Amniotic epithelial cell (primary cell): Measurements from ENCODE around the gene TTC7B.

Source experiments
- DNase-seq: peaks from one replicate; pipeline ENCODE4 v3.0.0-alpha.2; 2010; ENCODE audit warnings: low read depth

Gene TTC7B

GRCh38 chr14:90616313-90616712, 199.9 kb downstream of the TTC7B start:
- DNase-seq, result no peak

GRCh38 chr14:90615517-90616060, 200.6 kb downstream of the TTC7B start:
- DNase-seq, result no peak

GRCh38 chr14:90614696-90615516, 201.3 kb downstream of the TTC7B start:
- DNase-seq, result no peak

- no peak for DNase-seq
These were observed 202.2 kb downstream of the TTC7B start for GRCh38 chr14:90613997-90614396.

GRCh38 chr14:90613453-90613852, 202.8 kb downstream of the TTC7B start:
- DNase-seq, result no peak

- no peak for DNase-seq
These were observed 203.4 kb downstream of the TTC7B start for GRCh38 chr14:90612801-90613200.

GRCh38 chr14:90611936-90612335, 204.3 kb downstream of the TTC7B start:
- DNase-seq, result no peak

- DNase-seq, result no peak
These were observed 204.7 kb downstream of the TTC7B start for GRCh38 chr14:90611501-90611900.

GRCh38 chr14:90610346-90611040, 205.7 kb downstream of the TTC7B start:
- no peak for DNase-seq

- DNase-seq, result no peak
These were observed 206.9 kb downstream of the TTC7B start for GRCh38 chr14:90609376-90609775.

- DNase-seq, result no peak
These were observed 207.3 kb downstream of the TTC7B start for GRCh38 chr14:90608929-90609341.

- no peak for DNase-seq
These were observed 207.9 kb downstream of the TTC7B start for GRCh38 chr14:90608281-90608680.

GRCh38 chr14:90607141-90607540, 209.1 kb downstream of the TTC7B start:
- DNase-seq, result no peak

- no peak for DNase-seq
These were observed 209.8 kb downstream of the TTC7B start for GRCh38 chr14:90606434-90606833.

- no peak for DNase-seq
These were observed 210.8 kb downstream of the TTC7B start for GRCh38 chr14:90605430-90605829.

GRCh38 chr14:90604356-90604755, 211.9 kb downstream of the TTC7B start:
- DNase-seq, result peak; percentile 60

GRCh38 chr14:90603841-90604240, 212.4 kb downstream of the TTC7B start:
- DNase-seq, result no peak

- no peak for DNase-seq
These were observed 212.9 kb downstream of the TTC7B start for GRCh38 chr14:90603336-90603735.

GRCh38 chr14:90602088-90602687, 214.0 kb downstream of the TTC7B start:
- DNase-seq, result no peak

- no peak for DNase-seq
These were observed 214.7 kb downstream of the TTC7B start for GRCh38 chr14:90601563-90601962.

- no peak for DNase-seq
These were observed 215.6 kb downstream of the TTC7B start for GRCh38 chr14:90600619-90601018.

- peak; percentile 47 for DNase-seq
These were observed 216.3 kb downstream of the TTC7B start for GRCh38 chr14:90599748-90600507.
